AG04449 (cell line): ENCODE data around the gene PTH1R.

Experiments used
- CTCF ChIA-PET: fragments of 350-600 bp; formaldehyde crosslinking; extraction: SDS; loops from one replicate; lab custom pipeline; 2021; ENCODE audit warnings: antibody characterized with exemption; lab: Yijun Ruan, JAX
- POLR2A ChIA-PET: fragments of 400-600, 350-600 bp; formaldehyde crosslinking; extraction: SDS; loops from one replicate; lab custom pipeline; 2020; ENCODE audit warnings: antibody characterized with exemption, inconsistent platforms; lab: Yijun Ruan, JAX
- DNase-seq: peaks from one replicate; pipeline ENCODE4 v3.0.0-alpha.2; 2010; ENCODE audit warnings: low read depth, low spot score
- H3K4me3 ChIP-seq: 2 replicates; pipeline ENCODE4 v1.5.1; 2011; ENCODE audit warnings: low read depth, mild to moderate bottlenecking, control low read depth, low read length
- TF ChIP-seq, protein P1 (sequence below): IDR thresholded peaks from one replicate; pipeline ENCODE4 v1.5.1; 2011; ENCODE audit warnings: mild to moderate bottlenecking, moderate library complexity, low read length, control low read depth, inconsistent platforms; ENCODE audit not compliant: insufficient read depth; ENCODE audit errors: missing control alignments

The PTH1R gene

GRCh38 chr3:46929324-46929723 is 51.8 kb downstream of the PTH1R start:
- TF ChIP-seq, protein P1, sequence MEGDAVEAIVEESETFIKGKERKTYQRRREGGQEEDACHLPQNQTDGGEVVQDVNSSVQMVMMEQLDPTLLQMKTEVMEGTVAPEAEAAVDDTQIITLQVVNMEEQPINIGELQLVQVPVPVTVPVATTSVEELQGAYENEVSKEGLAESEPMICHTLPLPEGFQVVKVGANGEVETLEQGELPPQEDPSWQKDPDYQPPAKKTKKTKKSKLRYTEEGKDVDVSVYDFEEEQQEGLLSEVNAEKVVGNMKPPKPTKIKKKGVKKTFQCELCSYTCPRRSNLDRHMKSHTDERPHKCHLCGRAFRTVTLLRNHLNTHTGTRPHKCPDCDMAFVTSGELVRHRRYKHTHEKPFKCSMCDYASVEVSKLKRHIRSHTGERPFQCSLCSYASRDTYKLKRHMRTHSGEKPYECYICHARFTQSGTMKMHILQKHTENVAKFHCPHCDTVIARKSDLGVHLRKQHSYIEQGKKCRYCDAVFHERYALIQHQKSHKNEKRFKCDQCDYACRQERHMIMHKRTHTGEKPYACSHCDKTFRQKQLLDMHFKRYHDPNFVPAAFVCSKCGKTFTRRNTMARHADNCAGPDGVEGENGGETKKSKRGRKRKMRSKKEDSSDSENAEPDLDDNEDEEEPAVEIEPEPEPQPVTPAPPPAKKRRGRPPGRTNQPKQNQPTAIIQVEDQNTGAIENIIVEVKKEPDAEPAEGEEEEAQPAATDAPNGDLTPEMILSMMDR, result no peak
- no peak for DNase-seq
- ChIA-PET CTCF (interaction anchor here (1.6 to 7.8 kb wide), 3 partner anchors 7 to 396 kb away, joined by 8 to 130 read pairs (median 20); no protein-coding TSS in a partner anchor), POLR2A (no interaction called here)
- no peak overlapping the region for H3K4me3 ChIP-seq

GRCh38 chr3:46930166-46930944 is 52.8 kb downstream of the PTH1R start:
- H3K4me3 ChIP-seq, result no peak overlapping the region
- TF ChIP-seq, protein P1, result no peak
- CTCF ChIA-PET, result interaction anchor here (1.6 to 7.8 kb wide), 3 partner anchors 8 to 395 kb away, joined by 8 to 130 read pairs (median 20); no protein-coding TSS in a partner anchor
- no peak for DNase-seq
- POLR2A ChIA-PET, result no interaction called here

- ChIA-PET CTCF (interaction anchor here (1.5 to 7.8 kb wide), 5 partner anchors 8 to 394 kb away, joined by 6 to 130 read pairs (median 17); no protein-coding TSS in a partner anchor), POLR2A (no interaction called here)
- TF ChIP-seq, protein P1, result no peak
- no peak for DNase-seq
- no peak overlapping the region for H3K4me3 ChIP-seq
Measured at GRCh38 chr3:46930945-46931403, 53.5 kb downstream of the PTH1R start.

DNA sequence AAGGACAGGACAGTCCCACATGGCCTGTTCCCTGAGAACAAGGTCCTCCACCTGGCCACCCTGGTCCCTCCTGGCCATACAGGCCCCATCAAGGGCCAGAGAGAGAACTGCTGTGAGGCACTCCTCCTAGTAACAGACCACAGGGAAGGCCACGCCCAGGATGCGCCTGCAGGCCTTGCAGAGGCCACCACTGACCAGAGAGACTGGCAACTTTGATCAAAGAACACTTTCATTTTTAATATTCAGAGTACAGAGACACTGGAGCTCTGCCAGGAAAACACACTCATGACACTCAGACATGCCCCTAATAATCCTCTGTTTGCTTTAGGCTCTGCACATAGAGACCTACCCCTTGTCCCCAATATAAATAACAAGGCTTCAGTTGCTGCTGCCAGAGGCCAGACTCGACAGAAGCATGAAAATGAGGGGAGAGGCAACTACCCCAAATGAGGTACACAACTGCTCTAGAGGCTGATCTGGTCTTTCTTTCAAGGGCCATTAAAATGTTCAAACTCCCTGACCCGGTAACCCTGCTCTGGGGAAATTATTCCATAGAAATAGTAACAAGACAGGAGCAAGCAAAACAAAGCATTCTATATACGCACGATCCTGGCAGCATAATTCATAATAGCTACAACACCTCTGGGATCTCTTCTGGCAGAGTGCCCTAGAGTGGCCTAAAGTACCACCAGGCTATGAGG is 54.3 kb downstream of the PTH1R start:
- DNase-seq, result no peak
- CTCF ChIA-PET, result interaction anchor here (1.5 to 7.8 kb wide), 3 partner anchors 9 to 26 kb away, joined by 6 to 130 read pairs (median 17); no protein-coding TSS in a partner anchor
- TF ChIP-seq, protein P1, result no peak
- H3K4me3 ChIP-seq, result no peak overlapping the region
- POLR2A ChIA-PET, result no interaction called here

DNA sequence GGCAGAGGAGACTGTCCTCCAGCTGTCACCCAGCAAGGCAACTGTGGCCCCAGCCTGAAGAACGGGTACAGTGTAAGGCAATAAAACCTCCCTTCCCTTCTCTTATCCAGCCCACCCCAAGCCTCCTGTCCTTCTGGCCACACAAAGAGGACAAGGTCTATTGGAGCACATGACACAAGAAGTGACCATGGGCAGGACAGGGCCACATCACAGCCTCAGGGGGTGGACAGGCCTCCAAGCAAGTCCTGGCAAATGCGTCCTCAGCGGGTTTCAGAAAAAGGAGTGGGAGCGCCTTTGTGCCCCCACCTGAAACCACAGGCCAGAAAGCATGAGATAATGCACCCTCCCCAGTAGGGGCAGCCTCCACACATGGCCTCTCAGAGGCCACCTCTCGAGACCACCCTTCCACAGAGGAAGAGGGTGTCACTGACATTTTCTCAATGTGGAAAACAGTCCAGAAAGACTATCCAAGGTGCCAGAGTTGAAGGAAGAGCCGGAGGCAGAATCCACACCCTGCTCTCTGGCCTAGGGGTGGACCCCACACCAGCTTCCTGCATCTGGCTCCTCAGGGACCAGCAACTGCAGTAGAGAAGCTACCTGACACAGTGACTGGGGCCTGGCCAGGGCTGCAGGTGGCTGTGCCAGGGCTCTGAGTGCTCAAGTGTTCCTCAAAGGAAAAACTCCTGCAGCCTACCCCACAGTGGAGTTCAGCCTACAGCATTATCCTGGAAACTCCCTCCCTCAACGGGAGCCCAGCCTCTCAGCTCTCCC is 55.1 kb downstream of the PTH1R start:
- TF ChIP-seq, protein P1, result no peak
- no peak for DNase-seq
- no peak overlapping the region for H3K4me3 ChIP-seq
- CTCF ChIA-PET, result interaction anchor here (1.3 to 7.8 kb wide), 6 partner anchors 10 to 65 kb away, joined by 3 to 130 read pairs (median 12); no protein-coding TSS in a partner anchor
- POLR2A ChIA-PET, result interaction anchor here (1.1 kb wide), 1 partner anchor 44 kb away, joined by 3 read pairs; the partner anchor contains the start of gene CCDC12
